GM21360 (cell line): ENCODE data around the gene RASGRP1.

Experiments
- ATAC-seq: cut with Tn5 transposase; IDR thresholded peaks from one replicate; pipeline ENCODE4 v1.9.1; 2021; ENCODE audit warnings: mild to moderate bottlenecking, moderate library complexity; ENCODE audit not compliant: unreplicated experiment

RASGRP1 gene

DNA sequence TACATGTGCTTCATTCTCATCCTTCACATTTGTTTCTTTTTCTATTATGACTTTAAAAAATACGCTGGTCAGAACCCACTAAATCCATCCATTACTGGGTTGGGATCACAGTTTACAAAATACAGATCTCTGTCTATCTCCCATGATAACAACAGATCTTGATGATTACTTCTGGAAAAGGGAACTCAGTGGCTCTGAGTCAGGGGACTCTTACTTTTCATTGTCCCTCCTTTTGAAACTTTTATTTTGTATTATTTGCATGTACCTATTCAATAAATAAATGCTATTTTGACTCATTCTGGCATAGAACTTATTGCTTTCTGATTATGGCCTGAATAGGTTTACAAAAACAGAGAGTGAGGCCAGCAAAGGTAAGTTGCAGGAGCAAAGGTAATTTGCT is 11.6 kb upstream of the RASGRP1 start:
- ATAC-seq, result no peak

DNA sequence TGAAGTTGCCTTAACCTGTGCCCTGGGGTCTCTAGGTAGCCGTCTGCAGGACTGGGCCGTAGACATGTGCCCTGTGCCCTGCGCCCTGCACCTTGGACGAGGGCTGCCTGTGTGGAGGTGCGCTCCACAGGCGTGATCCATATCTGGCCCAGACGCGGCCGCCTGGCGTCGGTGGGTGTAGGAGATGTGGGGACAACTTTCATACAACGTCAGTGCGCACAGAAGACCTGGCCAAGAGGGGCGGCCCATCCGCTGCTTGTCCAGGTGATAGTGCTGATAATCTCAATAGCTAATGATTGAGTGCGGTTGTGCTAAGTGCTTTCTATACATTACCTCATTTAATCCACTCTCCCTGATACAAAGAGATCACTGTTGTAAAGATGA is 665 bp upstream of the RASGRP1 start:
- no peak for ATAC-seq

DNA sequence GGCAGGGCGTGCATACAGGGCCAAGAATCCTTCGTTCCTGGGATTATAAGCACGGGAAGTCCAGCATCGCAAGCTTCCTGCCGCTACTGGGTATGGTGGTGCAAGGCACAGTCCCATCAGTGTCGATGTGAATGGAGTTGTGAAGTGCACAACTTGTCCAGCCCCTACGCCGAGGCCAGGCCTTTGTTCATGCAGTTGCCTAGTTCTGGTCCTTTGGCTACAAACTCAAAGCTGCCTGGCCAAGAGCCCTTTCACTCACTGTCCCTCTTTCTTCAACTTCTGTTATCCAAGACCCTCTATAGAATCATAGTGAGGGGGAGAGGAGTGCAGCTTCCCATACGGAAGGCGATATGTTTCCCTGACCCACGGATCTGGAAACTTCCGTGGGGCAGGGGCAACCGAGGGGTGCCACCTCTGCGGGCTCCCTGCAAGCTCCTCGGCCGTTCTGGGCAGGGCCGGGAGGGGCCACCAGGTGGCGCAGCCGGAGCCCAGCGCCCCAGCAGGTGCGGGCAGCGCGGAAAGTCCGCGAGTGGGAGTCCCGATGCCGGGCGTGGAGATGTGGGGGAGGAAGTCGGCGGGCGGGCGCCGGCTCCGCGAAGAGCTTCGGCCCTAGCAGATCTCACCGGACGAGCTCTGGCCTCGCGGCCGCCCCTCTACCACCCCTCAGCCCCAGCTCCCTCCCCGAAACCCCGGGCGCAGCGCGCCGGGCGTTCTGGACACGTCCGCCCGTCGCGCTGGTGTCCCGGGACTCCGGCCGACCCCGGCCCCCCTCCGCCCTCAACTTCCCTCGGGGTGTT is 693 bp downstream of the RASGRP1 start:
- ATAC-seq, result peak; percentile 56

DNA sequence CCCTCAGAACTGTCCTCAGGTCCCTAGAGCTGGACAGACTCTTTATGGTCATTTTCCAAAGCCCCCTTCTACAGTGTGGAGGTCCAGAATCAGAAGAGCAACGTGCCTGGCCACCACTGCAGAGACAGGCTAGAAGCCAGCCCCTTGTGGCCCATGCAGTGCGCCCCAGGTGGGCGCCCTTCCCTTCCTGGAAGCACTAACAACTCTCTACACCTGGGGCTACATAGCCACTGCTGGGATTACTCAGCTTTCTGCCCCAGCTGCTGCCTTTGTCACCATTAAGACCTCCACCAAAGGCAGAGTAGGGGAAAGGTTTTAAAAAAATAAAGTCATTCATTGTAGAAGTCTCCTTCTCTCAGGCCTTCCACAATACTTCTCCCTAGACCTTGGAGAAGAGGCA is 2.3 kb downstream of the RASGRP1 start:
- no peak for ATAC-seq

DNA sequence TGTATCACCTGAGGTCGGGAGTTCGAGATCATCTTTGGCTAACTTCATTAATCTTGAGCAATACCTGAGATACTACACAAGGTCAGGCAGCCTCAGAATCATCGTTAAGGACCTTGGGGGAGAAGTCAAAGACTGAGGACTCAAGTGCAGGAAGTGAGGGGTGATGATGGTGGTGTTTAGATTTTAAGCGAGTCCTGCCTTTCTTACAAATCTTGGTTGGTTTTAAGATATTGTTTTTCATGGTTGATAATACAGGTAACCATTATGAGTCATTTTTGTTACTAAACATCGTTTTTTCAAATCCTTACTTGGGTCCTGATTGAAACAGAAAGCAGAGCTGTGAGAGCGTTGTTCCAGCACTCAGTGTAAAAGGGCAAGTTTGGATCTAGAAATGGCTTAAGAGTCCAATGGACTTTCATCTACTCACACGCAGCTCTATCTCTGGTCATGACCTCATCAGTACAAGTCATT is 4.1 kb downstream of the RASGRP1 start:
- ATAC-seq, result peak; percentile 36

DNA sequence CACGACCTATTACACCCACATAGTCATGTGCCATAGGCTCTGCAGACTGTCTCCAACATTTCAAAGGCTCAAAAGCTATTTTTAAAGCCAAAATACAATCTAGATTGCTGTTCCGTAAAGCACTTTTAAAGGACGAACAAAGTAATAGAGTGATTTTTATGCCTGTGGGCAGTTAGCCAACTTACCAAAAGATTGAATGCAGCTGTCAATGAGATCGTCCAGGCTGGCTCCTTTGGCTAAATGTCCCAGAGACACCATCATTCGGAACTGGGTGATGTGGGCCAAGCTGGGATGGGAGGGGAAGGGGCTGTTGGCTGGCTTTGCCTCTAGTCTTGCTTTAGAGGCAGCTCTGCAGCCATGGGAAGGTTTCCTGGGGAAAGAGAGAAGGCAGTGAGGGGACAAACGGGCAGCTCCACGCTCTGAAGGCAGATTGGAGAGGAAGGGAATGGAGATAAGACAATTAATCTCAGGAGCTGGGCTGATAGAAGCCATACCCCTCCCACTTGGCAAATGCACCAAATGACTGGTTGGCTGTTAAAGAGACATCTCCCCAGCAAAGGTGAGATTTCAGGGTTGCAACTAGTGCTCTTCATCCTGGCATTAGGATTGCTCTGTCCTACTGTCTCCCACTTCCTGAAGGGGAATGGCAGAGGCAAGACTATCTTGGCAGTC is 4.8 kb downstream of the RASGRP1 start:
- no peak for ATAC-seq

DNA sequence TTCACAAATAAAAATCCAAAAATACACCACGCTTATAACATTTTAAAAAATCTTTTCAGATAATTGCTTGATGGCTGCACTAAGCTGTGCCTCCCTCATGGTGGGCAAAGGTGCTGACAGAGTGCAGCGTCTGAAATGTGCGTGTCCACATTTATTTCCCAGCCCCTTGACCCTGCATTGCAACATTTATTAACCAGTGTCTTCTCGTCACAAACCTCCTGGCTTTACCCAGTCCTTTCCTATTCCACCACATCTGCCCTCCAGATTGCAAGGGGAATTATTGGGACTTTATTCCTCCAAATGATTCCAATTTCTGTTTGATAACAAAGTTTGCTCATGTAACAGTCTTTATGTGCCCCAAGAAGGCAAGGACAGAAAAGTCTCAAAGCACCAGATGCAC is 5.5 kb downstream of the RASGRP1 start:
- no peak for ATAC-seq

DNA sequence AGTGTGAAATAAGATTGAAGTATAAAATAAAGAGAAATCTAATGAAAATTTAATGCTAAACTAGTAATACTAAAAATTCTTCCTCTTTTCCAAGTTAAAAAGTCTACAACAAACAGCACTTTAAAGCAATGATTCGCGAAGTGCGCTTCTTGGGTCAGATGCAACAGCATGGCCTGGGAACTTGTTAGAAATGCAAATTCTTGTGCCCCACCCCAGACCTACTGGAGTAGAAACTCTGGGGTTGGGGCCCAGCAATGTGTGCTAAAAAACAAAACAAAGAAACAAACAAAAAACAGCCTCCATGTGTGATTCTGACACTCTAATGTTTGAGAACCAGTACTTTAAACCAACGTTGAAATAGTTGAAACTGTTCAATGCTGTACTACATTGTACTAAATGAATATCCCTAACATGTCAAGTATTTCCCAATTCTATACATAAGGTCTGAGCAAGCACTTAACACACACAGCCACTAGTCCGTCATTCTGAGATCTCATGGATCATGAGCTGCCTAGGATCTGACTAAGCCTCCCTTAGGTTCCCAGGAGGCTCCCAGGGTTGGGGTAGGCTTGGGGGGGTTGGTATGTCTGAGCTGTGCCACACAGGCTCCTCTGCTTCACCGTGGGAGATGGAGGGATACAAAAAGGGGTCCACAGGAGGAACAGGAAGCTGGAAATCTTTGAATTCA is 6.1 kb downstream of the RASGRP1 start:
- no peak for ATAC-seq

DNA sequence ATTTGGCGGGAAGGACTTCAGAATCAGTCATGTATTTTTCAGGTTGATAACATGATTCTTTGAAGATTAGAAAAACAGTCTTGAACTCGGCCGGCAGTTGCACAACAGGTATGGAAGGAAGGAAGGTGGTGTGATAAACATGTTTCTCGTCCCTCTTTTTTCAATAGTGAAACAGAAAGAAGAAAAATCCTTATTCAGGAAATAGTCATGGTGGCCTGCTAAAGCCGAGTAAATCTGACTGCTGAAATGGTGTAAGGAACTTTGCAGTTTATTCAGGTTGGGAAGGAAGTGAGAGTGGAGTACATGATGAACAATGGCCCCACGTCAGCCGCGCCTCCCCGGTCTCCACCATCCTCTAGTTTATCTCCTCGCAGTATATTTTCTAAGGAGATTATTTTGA is 6.7 kb downstream of the RASGRP1 start:
- ATAC-seq, result no peak

DNA sequence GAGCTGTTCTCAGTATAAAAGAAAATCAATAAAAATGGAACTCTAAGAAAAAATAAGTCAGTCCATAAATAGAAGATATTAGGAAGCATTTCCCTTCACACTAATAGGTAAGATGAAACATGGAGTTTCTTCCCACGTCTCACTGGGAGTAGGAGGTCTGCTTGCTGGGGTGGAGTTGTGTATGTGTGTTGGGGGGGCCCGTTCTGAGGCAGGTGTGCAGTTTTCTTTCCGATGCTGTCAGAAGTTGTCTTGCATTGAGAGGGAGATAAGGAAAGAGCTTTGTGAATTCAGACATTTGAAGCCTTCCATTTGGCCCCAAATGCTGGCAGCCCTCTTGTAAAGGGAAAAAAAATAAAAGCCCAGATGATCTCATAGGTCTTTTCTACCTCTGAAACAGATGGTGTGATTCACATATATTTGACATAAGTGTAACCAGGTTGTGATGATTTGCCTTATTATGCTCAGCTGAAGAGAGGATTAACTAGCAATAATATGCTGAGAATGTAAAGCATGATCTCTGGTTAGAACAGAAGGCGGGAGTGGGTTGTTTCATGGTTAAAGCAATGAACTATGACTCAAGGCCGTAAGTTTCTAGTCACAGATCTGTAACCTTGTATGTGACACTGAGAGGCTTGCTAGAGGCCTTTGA is 8.8 kb downstream of the RASGRP1 start:
- no peak for ATAC-seq

DNA sequence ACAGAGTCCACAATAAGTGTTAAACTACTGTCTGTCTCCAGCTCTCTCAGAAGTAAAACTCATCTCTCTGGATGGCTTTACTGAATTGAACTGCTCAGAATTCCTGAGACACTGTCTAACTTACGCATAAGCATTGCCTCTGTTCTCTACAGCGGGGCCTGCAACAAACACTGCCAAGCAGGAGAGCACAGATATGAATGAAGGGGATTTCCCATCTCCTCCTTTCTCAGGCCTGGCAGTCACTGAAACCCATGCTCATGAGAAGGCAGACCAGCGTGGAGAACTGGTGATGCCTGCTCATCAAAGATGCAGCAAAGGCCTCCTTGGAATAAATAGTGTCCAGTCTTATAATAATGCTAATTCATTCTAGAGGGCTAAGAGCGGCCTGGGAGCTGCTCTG is 10.3 kb downstream of the RASGRP1 start:
- ATAC-seq, result peak; percentile 75

DNA sequence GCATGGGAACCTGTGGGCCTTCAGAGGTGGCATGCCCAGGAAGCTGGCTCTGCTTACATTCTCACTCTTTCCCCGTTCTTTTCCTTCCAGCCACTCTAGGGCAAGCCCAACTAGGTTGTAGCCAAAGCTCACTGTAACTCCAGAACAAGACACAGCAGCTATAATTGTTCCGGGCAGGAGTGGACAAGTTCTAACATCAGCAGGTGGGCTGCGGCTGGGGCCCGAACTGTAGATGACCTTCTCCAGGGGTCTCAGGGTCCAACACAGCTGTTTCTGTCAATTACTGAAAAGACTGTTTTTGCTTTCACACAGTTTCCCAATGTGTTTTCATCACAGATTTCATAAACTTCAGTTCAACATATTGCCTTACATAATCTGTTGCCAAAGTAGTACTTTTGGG is 11.5 kb downstream of the RASGRP1 start:
- no peak for ATAC-seq

DNA sequence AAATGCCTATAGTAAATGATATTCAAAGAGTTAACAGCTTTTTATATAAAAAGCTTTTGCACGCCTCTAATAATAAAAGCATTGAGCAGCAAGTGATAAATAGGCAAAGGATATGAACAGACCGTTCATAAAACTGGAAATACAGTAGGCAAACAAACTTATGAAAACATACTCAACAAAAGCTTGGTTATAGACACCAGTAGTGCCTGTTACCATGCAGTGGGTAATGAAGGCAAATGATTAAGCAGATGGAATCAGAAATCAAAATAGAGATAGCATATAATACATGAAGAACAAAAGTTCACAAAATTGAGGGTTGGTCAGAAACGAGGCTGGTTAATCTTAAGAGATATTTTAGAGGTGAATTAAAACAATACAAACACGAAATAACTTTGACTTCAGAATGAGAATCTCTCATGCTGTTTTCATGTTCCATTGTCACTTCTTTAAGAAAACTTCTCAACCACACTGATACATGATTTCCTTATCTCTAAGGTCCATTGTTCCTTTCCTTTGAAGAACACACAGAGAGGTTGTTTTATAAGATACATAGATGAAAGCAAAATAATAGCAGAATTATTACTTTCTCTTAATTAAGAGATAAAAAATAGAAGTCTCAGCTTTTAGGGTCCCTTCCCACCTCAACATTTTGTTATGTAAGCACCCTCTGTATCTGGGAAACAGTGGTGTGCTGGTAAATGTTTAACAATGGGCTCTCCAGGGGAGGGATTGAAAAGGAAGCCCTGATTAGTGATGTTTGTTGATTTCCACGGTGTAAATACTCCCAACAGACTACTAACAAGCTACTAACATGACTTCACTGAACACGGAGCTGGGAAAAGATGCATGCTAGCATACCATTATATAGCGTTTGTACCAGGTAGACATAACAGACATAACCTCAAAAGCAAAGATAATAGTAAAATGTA is 12.6 kb downstream of the RASGRP1 start:
- ATAC-seq, result no peak

DNA sequence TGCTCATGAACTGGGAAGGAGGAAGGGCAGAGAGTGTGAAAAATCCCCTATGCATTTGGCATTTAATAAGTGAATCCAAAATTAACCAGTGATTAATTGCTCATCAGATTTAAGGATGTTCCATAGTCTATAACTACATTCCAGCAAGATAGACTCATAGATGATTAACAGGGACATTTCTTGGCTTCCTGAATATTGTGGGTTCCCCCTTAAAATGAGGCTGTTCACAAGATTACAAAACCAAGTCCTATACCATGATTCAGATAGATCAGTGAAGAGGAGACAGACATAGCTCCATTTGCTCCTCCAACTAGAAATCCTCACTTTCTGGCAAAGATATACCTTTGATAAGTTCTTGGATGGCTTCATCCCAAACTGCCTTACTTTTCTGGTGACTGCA is 15.4 kb downstream of the RASGRP1 start:
- ATAC-seq, result no peak

DNA sequence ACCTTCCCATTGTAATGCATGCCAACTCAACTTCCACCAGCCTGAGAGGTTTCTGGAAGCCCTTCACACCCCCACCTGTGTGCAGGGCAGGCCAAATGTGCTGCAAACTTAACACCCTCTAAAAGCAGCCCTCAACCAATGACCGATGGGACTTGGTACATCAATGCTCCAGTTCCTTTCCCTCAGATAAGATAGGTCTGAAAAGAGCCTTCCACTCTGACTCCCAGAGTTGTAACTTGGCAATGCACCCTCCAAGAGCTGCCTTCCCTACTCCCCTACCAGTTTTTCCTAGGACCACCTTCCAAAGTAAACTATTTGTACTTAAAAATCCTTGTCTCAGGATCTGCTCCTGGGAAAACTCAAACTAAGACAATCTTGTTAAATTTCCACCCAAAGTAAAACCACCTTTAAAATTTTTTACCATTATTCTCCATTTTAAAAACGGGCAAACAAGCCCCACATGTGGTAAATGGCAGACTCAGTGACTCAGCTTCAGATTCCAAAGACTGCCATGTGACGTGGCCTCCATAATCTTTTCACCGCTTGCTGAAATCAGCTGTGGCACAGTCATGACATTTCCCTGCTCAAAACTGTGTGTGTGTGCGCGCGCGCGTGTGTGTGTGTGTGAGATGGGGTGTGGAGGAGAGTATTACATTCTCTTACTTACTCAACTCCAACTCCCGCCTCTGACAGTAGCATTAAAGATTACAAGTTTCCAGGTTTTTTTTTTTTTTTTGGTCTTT is 17.2 kb downstream of the RASGRP1 start:
- no peak for ATAC-seq

DNA sequence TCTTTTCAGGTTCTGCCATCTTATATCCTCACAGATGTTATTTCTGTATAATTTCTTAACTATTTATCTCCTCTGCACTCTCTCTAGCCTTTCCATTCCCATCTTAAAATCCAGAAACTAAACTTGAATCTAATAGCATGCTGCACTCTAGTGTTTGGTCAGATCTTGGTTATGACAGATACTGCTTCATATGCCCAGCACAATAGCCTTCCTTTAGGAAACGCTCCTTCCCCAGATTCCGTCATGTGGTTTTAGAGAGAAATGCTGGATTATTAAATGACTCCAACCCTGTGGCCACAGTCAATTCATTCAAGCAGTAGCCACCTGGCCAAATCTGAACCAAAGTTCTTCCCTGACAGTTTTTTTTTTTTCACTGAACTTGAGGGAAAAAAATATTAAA is 19.4 kb downstream of the RASGRP1 start:
- ATAC-seq, result no peak

DNA sequence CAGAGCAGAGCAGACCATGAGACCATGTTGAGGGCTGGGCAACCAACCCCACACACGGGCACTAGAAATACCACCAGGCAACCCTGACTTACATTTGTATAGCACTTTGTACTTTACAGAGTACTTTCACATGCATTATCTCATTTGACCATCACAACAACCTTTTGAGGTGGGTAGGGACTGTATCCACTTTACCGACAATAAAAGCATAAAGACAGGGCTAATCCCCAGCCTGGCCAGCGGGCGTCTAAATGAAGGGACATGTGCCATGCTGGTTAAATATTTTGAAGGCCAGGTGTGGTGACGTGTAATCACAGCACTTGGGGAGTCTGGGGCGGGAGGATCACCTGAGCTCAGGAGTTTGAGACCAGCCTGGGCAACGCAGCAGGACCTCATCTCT is 23.6 kb downstream of the RASGRP1 start:
- no peak for ATAC-seq

DNA sequence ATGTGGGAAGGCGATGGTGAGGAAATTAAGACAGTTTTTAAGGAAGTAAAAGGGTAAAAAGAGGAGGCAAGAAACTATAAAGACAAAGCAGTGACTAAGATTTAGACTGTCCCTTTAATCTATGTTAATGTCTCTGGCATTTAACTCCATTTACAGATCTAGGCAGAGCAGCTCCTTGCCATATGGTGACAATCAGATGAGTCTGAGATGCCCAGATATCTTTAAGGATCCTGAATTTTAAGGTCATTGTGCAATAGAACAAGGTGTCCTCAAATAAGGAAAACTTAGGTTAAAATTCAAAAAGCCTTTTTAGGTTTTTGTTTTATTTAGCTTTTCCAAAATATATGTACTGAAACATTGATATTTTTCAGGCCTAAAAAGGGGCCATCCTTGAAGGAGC is 24.1 kb downstream of the RASGRP1 start:
- no peak for ATAC-seq

DNA sequence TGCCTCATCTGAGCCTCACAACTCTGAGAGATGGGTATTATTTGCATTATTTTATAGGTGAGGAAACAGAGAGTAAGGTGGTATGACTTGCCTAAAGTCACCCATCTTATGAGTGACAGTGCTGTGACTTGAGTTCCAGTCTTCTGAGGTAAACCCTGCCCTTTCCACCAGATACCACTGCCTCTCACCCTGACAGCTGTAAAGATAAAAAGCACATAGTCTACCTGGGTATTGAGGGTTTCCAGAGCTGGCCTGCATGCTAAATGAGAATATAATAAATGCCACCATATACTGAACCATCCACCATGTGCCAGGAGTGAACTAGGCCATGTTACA is 25.6 kb downstream of the RASGRP1 start:
- ATAC-seq, result no peak
